HepG2 (cell line): Measurements from ENCODE around the gene SF3A2. TPM values are rescaled to one million over a fixed set of nuclear protein-coding genes. Genes with fewer than 3 reads are reported as not detected.

ENCODE experiments used
- AGO2 ChIP-seq: fragments of 200-400 bp; formaldehyde crosslinking; optimal IDR thresholded peaks from 2 replicates; pipeline ENCODE3; 2017; ENCODE audit warnings: mild to moderate bottlenecking, low read depth, low read length, moderate library complexity
- CAMTA2 ChIP-seq: sonication (generic); formaldehyde crosslinking; IDR thresholded peaks from 2 replicates; pipeline ENCODE4 v1.4.0; 2020; ENCODE audit warnings: mild to moderate bottlenecking, missing genetic modification reagents, borderline replicate concordance
- HIVEP1 ChIP-seq: sonication (generic); formaldehyde crosslinking; IDR thresholded peaks from 2 replicates; pipeline ENCODE4 v1.4.0; 2020; ENCODE audit warnings: mild to moderate bottlenecking, missing genetic modification reagents
- JUNB ChIP-seq: sonication (generic); formaldehyde crosslinking; IDR thresholded peaks from 2 replicates; pipeline ENCODE4 v1.8.0; 2022; ENCODE audit warnings: missing genetic modification reagents, mild to moderate bottlenecking, borderline replicate concordance
- MXI1 ChIP-seq: IDR thresholded peaks from 3 replicates; pipeline ENCODE4 v1.6.1; 2012; ENCODE audit warnings: low read depth, low read length, inconsistent platforms, borderline replicate concordance
- NAIF1 ChIP-seq: sonication (generic); formaldehyde crosslinking; IDR thresholded peaks from 2 replicates; pipeline ENCODE4 v1.5.0; 2020; ENCODE audit warnings: mild to moderate bottlenecking, missing genetic modification reagents, borderline replicate concordance
- NFE2L1 ChIP-seq: sonication (generic); formaldehyde crosslinking; IDR thresholded peaks from 2 replicates; pipeline ENCODE4 v1.4.0; 2020; ENCODE audit warnings: missing genetic modification reagents, mild to moderate bottlenecking, borderline replicate concordance
- PAWR ChIP-seq: sonication (generic); formaldehyde crosslinking; IDR thresholded peaks from 2 replicates; pipeline ENCODE4 v1.4.0; 2020; ENCODE audit warnings: missing genetic modification reagents, mild to moderate bottlenecking, borderline replicate concordance
- POLR2A ChIP-seq, 2 experiments: IDR thresholded peaks; 2 replicates each; pipeline ENCODE4 v1.6.1; 2011; ENCODE audit warnings: low read depth in 2 of 2, low read length in 2 of 2, mild to moderate bottlenecking in 1 of 2, moderate library complexity in 1 of 2; ENCODE audit not compliant: insufficient read depth in 1 of 2
- RFX5 ChIP-seq: IDR thresholded peaks from 2 replicates; pipeline ENCODE4 v1.6.1; 2011; ENCODE audit warnings: low read depth, low read length, improper control_type of control experiment
- RFXANK ChIP-seq: IDR thresholded peaks from 2 replicates; pipeline ENCODE4 v1.6.1; 2016
- ZNF180 ChIP-seq: sonication (generic); formaldehyde crosslinking; IDR thresholded peaks from 2 replicates; pipeline ENCODE4 v1.4.0; 2020; ENCODE audit warnings: low read depth, missing genetic modification reagents, borderline replicate concordance
- polyA plus RNA-seq, 8 experiments: library from polyadenylated mRNA; depleted of rRNA in 3 of 8; stranded (reverse) in 7 of 8; unstranded in 1 of 8; fragments of >200 nt; fragmentation: Illumina TruSeq in 4 of 8; extraction: Trizol in 4 of 8; gene quantifications; 2 replicates each; pipeline versions ENCODE4 v1.2.1 to v1.2.3, GENCODE V29; 2011 to 2016; ENCODE audit warnings: low read depth in 4 of 8, missing spikeins in 1 of 8, mixed read lengths in 1 of 8; ENCODE audit not compliant: insufficient read depth in 1 of 8
- total RNA-seq, 5 experiments: library from RNA; depleted of rRNA; stranded (reverse); fragments of >200 nt; fragmentation: Illumina TruSeq; extraction: Trizol; gene quantifications; 2 replicates each; pipeline ENCODE4 v1.2.3, GENCODE V29; 2016; ENCODE audit warnings: low read depth in 1 of 5
- TF ChIP-seq, protein P1 (sequence below): sonication (generic); formaldehyde crosslinking; IDR thresholded peaks from 2 replicates; pipeline ENCODE4 v1.4.0; 2020; ENCODE audit warnings: missing genetic modification reagents
- TF ChIP-seq, protein P2 (sequence below): IDR thresholded peaks from 2 replicates; pipeline ENCODE4 v1.6.1; 2016; ENCODE audit warnings: missing compliant biosample characterization, missing genetic modification reagents, borderline replicate concordance
- TF ChIP-seq, protein P3 (sequence below): sonication (generic); formaldehyde crosslinking; IDR thresholded peaks from 2 replicates; pipeline ENCODE4 v1.5.0; 2020; ENCODE audit warnings: missing genetic modification reagents
- TF ChIP-seq, protein P4 (sequence below): IDR thresholded peaks from 2 replicates; pipeline ENCODE4 v1.6.1; 2016; ENCODE audit warnings: mild to moderate bottlenecking
- TF ChIP-seq, protein P5 (sequence below): sonication (generic); formaldehyde crosslinking; IDR thresholded peaks from 2 replicates; pipeline ENCODE4 v1.9.0; 2021; ENCODE audit warnings: missing genetic modification reagents, borderline replicate concordance

SF3A2 gene
- total and polyA plus RNA-seq, 2 of the 13 experiments (the other 11 are each of a cell fraction or from before 2014, with no cell fraction given) = 8.6 to 8.8 TPM

DNA sequence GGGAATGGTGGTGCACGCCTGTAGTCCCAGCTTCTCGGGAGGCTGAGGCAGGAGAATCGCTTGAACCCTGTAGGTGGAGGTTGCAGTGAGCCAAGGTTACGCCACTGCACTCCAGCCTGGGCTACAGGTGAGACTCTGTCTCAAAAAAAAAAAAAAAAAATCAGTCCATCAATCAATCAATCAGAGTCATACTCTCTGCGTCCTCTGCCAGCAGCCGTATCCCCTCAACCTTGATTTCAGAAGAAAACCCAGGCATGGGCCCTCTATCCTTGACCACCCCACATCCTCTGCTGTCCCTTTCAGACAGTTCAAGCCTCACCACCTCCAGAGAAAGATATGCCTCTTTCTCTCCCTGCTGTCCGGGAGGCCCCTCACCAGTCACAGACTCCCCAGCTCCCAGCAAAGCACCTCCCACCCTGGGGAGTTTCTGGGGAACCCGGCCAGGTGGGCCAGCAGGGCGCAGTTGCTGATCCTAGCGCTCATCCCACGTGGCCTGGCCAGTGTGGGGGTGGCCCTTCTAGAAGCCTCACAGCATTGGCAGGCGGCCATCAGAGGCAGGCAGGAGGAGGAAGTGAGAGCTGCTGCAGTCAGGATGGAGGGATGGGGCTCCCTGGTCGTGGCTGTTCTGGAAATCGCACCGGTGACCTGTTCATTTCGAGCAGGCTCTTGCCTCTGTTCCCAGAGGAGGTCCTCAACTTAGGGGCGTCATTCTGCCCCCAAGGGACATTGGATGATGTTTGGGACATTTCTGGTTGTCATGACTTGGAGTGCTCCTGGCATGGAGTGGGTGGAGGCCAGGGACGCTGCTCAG lies 29.8 kb downstream of the SF3A2 start (continued):
- TF ChIP-seq, protein P1, sequence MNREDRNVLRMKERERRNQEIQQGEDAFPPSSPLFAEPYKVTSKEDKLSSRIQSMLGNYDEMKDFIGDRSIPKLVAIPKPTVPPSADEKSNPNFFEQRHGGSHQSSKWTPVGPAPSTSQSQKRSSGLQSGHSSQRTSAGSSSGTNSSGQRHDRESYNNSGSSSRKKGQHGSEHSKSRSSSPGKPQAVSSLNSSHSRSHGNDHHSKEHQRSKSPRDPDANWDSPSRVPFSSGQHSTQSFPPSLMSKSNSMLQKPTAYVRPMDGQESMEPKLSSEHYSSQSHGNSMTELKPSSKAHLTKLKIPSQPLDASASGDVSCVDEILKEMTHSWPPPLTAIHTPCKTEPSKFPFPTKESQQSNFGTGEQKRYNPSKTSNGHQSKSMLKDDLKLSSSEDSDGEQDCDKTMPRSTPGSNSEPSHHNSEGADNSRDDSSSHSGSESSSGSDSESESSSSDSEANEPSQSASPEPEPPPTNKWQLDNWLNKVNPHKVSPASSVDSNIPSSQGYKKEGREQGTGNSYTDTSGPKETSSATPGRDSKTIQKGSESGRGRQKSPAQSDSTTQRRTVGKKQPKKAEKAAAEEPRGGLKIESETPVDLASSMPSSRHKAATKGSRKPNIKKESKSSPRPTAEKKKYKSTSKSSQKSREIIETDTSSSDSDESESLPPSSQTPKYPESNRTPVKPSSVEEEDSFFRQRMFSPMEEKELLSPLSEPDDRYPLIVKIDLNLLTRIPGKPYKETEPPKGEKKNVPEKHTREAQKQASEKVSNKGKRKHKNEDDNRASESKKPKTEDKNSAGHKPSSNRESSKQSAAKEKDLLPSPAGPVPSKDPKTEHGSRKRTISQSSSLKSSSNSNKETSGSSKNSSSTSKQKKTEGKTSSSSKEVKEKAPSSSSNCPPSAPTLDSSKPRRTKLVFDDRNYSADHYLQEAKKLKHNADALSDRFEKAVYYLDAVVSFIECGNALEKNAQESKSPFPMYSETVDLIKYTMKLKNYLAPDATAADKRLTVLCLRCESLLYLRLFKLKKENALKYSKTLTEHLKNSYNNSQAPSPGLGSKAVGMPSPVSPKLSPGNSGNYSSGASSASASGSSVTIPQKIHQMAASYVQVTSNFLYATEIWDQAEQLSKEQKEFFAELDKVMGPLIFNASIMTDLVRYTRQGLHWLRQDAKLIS (CRISPR knock-in tag) = no peak
- TF ChIP-seq PAWR (no peak), JUNB (no peak), HIVEP1 (peak; percentile 70), NFE2L1 (CRISPR knock-in tag) (no peak), ZNF180 (no peak), AGO2 (no peak), RFX5 (no peak), POLR2A (IDR thresholded peaks at IDR 0.05; ENCODE audit: insufficient read depth in 1 of 2, low read depth in 2 of 2, low read length in 2 of 2) (peak in 1 of 2 experiments; percentile 58; a peak in 1 of 4 replicates), CAMTA2 (CRISPR knock-in tag) (0 out of 2 replicates have a peak, but pooled peaks have one; percentile 46), MXI1 (peak; percentile 76; the same call in 1 of the 3 replicates), NAIF1 (no peak), RFXANK (no peak)
- TF ChIP-seq, protein P2, sequence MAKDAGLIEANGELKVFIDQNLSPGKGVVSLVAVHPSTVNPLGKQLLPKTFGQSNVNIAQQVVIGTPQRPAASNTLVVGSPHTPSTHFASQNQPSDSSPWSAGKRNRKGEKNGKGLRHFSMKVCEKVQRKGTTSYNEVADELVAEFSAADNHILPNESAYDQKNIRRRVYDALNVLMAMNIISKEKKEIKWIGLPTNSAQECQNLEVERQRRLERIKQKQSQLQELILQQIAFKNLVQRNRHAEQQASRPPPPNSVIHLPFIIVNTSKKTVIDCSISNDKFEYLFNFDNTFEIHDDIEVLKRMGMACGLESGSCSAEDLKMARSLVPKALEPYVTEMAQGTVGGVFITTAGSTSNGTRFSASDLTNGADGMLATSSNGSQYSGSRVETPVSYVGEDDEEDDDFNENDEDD (CRISPR knock-in tag) = peak; percentile 82
- TF ChIP-seq, protein P3, sequence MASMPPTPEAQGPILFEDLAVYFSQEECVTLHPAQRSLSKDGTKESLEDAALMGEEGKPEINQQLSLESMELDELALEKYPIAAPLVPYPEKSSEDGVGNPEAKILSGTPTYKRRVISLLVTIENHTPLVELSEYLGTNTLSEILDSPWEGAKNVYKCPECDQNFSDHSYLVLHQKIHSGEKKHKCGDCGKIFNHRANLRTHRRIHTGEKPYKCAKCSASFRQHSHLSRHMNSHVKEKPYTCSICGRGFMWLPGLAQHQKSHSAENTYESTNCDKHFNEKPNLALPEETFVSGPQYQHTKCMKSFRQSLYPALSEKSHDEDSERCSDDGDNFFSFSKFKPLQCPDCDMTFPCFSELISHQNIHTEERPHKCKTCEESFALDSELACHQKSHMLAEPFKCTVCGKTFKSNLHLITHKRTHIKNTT = no peak
- TF ChIP-seq, protein P4, sequence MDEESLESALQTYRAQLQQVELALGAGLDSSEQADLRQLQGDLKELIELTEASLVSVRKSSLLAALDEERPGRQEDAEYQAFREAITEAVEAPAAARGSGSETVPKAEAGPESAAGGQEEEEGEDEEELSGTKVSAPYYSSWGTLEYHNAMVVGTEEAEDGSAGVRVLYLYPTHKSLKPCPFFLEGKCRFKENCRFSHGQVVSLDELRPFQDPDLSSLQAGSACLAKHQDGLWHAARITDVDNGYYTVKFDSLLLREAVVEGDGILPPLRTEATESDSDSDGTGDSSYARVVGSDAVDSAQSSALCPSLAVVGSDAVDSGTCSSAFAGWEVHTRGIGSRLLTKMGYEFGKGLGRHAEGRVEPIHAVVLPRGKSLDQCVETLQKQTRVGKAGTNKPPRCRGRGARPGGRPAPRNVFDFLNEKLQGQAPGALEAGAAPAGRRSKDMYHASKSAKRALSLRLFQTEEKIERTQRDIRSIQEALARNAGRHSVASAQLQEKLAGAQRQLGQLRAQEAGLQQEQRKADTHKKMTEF = peak; percentile 45; the same call in 1 of the 2 replicates
- TF ChIP-seq, protein P5, sequence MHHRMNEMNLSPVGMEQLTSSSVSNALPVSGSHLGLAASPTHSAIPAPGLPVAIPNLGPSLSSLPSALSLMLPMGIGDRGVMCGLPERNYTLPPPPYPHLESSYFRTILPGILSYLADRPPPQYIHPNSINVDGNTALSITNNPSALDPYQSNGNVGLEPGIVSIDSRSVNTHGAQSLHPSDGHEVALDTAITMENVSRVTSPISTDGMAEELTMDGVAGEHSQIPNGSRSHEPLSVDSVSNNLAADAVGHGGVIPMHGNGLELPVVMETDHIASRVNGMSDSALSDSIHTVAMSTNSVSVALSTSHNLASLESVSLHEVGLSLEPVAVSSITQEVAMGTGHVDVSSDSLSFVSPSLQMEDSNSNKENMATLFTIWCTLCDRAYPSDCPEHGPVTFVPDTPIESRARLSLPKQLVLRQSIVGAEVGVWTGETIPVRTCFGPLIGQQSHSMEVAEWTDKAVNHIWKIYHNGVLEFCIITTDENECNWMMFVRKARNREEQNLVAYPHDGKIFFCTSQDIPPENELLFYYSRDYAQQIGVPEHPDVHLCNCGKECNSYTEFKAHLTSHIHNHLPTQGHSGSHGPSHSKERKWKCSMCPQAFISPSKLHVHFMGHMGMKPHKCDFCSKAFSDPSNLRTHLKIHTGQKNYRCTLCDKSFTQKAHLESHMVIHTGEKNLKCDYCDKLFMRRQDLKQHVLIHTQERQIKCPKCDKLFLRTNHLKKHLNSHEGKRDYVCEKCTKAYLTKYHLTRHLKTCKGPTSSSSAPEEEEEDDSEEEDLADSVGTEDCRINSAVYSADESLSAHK (CRISPR knock-in tag) = no peak
